Muscle layer of colon (tissue), 2 donors: ENCODE measurements around the gene HCN3.
"Not testable (repeated sequence)": the region's sequence is repeated elsewhere in the genome, so short reads cannot be mapped to it uniquely, and the experiment has no call there.

Experiments used
- H3K27ac ChIP-seq: one replicate; pipeline ENCODE4 v1.7.0; 2013; ENCODE audit warnings: low read depth, mild to moderate bottlenecking, low read length, moderate library complexity
- H3K27me3 ChIP-seq, 2 donors: one replicate each; pipeline ENCODE4 v1.7.0; 2013; ENCODE audit warnings: low read length in 2 of 2, mild to moderate bottlenecking in 2 of 2; ENCODE audit not compliant: insufficient read depth in 2 of 2, control insufficient read depth in 1 of 2
- H3K36me3 ChIP-seq: one replicate; pipeline ENCODE4 v1.7.0; 2013; ENCODE audit warnings: mild to moderate bottlenecking, low read length; ENCODE audit not compliant: insufficient read depth
- H3K4me1 ChIP-seq: one replicate; pipeline ENCODE4 v1.7.0; 2013; ENCODE audit warnings: mild to moderate bottlenecking, low read length; ENCODE audit not compliant: insufficient read depth
- H3K4me3 ChIP-seq, 2 donors: one replicate each; pipeline ENCODE4 v1.7.0; 2013; ENCODE audit warnings: low read length in 2 of 2, low read depth in 1 of 2, mild to moderate bottlenecking in 1 of 2, moderate library complexity in 1 of 2
- H3K9ac ChIP-seq: one replicate; pipeline ENCODE4 v1.7.0; 2013; ENCODE audit warnings: low read length
- H3K9me3 ChIP-seq: one replicate; pipeline ENCODE4 v1.7.0; 2013; ENCODE audit warnings: mild to moderate bottlenecking, low read length
- donor health status: abdominal sarcoma.
- donor health status: Adenocarcinoma of cecum.

Gene HCN3

DNA sequence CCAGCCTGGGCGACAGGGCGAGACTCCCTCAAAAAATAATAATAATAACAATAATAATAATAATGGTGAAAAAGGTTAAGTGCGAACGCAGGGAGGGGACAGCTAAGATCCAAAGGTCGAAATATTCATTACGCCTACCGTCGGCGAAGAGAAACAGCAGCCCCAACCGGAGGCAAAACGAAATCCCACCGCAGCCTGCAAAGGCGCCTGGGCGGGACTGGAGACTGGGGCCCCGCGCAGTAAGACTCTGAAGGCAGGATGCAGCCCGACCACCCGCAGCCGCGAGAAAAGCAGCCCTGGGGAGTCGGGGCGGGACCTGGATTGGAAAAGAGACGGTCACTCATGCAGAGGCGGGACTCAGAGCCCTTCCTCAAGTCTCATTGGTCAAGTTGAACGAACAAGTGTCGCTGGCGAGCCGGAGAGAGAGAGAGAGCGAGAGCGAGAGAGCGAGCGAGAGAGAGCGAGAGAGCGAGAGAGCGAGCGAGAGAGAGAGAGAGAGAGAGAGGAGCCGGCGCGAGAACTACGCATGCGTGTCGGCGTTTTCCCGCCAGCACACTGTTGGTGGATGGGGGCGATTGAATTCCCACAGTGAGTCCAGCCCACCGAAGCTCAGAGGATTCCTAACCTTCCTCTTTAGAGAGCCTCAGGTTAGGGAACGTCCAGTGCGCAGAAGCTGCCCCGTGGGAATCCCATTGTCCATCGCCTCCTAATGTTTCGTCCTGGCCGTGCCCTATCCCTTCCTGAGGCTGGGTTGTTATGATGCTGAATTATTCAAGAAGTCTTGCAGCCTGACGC, 32.7 kb upstream of the HCN3 start:
- peak overlapping the region; percentile 65 for H3K9ac ChIP-seq
- peak overlapping the region; percentile 58 to 75 for H3K4me3 ChIP-seq
- peak overlapping the region; percentile 95 for H3K27ac ChIP-seq
- no peaks in the 10 kb centered on the region for H3K27me3 ChIP-seq
- H3K36me3 ChIP-seq, result peaks cover 14% of the 10 kb centered on the region
- peaks cover 36% of the 10 kb centered on the region for H3K4me1 ChIP-seq
- H3K9me3 ChIP-seq, result no peaks in the 10 kb centered on the region

DNA sequence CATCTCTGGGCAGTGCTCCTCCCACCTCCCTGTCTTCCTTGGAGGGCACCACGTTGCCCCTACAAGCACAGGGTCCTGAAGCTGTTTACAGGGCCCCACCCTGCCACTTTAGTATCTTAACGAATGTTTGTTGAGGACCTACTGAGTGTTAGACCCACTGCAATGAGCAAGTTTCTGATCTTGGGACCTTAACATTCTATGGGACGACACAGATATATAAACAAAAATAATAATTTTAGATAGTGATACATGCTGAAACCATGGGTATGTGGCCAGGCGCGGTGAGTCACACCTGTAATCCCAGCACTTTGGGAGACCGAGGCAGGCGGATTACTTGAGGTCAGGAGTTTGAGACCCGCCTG, 32.1 kb upstream of the HCN3 start:
- H3K27ac ChIP-seq, result peak overlapping the region; percentile 95
- peaks cover 13% of the 10 kb centered on the region for H3K36me3 ChIP-seq
- peak overlapping the region; percentile 65 for H3K9ac ChIP-seq
- H3K4me3 ChIP-seq, result peak overlapping the region; percentile 58 to 75
- H3K4me1 ChIP-seq, result peaks cover 36% of the 10 kb centered on the region
- no peaks in the 10 kb centered on the region for H3K9me3 ChIP-seq
- no peaks in the 10 kb centered on the region for H3K27me3 ChIP-seq

DNA sequence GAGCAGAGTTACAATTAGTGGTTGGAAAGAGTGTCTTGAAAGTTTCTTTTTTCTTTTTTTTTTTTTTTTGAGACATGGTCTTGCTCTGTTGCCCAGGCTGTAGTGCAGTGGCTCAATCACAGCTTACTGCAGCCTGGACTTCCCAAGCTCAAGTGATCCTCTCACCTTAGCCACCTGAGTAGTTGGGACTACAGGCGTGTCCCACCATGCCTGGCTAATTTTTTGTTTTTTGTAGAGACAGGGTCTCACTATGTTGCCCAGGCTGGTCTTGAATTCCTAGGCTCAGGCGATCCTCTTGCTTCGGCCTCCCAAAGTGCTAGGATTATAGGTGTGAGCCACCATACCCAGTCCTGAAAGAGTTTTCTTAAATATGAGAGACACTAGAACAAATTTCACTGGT, 30.5 kb upstream of the HCN3 start:
- not testable (repeated sequence) for H3K27me3 ChIP-seq, H3K4me3 ChIP-seq, H3K9ac ChIP-seq, H3K9me3 ChIP-seq, H3K27ac ChIP-seq
- Histone ChIP-seq H3K4me1 (peaks cover 35% of the 10 kb centered on the region), H3K36me3 (peaks cover 13% of the 10 kb centered on the region)

DNA sequence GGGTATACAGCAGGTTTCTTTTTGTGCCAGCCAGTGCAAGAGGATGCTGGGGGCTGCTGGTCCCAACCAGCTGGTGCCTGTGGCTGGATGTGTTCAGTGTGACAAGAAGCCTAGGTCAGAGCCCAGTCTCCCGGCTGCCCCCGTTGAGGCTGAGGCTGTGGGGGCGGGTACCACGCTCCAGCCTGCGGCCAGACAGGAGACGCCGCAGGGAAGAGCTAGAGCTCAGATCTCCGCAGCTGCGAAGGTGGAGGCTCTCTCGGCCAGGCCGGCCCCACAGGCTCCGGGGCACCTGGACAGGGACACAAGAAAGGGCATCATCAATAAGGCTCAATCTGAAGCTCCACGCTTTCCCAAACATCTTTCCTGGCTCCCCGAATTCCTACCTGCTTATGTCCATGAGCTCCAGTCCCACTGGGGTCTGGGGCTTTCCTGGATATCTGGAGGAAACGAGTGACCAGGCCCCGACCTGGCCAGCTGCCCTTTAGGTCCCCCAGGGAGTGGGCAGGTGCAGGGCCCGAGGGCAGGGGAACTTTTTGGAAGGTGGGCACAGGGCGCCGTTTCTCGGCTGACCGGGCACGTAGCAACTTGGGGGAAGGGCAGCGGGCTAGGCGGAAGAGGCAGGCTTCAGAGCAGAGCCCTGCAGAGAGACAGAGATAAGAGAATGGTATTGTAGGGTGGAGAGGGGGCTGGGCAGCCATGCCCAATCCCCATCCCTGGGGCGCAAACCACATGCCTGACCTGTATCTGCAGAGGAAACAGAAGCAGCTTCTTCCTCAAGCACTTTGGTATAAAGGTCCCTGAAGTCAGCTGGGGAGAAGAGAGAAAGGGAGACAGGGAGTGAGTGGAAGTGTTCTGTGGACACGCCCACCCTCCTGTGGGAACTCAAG, 29.4 kb upstream of the HCN3 start:
- Histone ChIP-seq H3K9me3 (no peaks in the 10 kb centered on the region), H3K27ac (no peak overlapping the region), H3K9ac (no peak overlapping the region), H3K27me3 (no peaks in the 10 kb centered on the region), H3K4me1 (peaks cover 28% of the 10 kb centered on the region), H3K36me3 (peaks cover 13% of the 10 kb centered on the region), H3K4me3 (no peak overlapping the region)

DNA sequence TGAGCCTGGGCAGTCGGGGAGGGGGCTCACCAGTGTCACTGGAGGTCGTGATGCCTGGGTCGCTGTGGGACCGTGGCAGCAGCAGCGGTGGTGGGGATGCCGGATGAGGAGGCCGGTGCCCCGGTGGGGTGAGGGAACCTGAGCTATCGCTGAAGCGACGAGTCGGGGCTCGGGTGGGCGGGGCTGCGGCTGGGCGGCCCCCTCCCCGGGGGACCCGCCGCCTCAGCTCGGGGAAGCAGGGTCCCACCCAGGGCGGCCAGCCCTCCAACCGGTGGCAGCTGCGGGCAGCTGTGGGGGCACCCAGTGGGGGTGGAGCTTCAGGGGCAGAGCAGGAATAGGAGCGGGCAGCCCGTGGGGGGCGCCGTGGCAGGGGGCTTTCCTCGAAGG, 27.0 kb upstream of the HCN3 start:
- Histone ChIP-seq H3K9ac (no peak overlapping the region), H3K9me3 (no peaks in the 10 kb centered on the region), H3K4me3 (peak overlapping the region in 1 of 2 donors; percentile 29), H3K27me3 (no peaks in the 10 kb centered on the region), H3K4me1 (peaks cover 29% of the 10 kb centered on the region), H3K27ac (peak overlapping the region; percentile 35), H3K36me3 (peaks cover 13% of the 10 kb centered on the region)

DNA sequence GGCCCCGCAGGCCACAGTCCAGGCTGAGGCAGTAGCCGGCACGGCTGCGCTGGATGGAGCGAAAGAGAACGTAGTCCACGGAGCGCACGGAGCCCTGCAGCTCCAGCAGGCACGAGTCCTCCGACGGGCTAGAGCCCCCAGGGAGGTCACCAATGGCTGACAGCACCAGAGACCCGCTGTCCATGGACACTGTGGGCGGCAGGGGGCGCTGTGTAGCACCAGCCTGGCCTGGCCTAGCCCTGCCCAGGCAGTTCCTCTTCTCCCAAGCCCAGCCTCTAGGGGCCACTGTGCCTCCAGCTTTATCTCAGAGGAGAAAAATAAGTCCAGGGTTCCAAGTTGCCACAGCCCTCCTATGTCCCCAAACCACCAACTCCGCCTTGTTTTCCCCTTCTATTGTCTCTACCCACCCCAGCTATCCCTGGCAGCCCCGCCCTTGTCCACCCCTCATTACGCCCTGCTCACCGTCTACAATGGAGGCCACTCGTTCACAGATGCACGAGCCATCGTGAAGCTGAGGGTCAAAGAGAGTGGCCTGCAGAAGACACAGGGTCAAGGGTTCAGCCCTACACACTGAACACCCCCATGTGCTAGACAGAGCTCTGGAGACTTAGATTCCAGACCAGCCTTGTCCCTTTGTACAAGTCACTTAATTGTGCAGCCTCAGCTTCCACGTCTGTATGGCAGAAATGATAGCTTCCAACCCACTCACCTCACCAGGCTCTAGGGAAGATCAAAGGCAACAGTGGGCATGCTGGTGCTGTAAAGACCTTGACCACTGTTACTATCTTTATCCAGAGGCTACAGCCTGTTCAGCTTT, 26.4 kb upstream of the HCN3 start:
- Histone ChIP-seq H3K27me3 (no peaks in the 10 kb centered on the region), H3K9ac (no peak overlapping the region), H3K27ac (peak overlapping the region; percentile 76), H3K4me3 (peak overlapping the region in 1 of 2 donors; percentile 29), H3K4me1 (peaks cover 29% of the 10 kb centered on the region), H3K9me3 (no peaks in the 10 kb centered on the region), H3K36me3 (peaks cover 13% of the 10 kb centered on the region)

DNA sequence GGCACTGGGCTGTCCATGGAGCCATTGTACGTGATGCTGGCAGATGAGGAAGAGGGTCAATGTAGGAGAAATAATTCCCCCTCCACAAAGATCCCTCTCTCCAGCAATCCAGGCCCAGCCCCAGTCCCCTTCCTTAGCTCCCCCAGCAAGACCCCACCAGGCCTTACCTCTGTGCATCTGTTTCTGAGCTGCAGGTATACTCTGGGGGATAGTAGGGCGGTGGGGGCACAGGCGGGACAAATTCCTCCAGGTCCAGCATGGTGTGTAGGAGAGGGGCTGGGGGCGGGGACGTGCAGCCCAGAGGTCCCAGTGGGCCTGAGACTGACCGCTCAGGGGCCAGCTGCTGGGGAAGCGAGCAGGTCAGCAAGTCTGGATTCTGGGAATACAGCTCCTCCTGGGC, 25.7 kb upstream of the HCN3 start:
- Histone ChIP-seq H3K36me3 (peaks cover 19% of the 10 kb centered on the region), H3K9me3 (no peaks in the 10 kb centered on the region), H3K27me3 (no peaks in the 10 kb centered on the region), H3K4me3 (no peak overlapping the region), H3K9ac (no peak overlapping the region), H3K27ac (no peak overlapping the region), H3K4me1 (peaks cover 36% of the 10 kb centered on the region)

DNA sequence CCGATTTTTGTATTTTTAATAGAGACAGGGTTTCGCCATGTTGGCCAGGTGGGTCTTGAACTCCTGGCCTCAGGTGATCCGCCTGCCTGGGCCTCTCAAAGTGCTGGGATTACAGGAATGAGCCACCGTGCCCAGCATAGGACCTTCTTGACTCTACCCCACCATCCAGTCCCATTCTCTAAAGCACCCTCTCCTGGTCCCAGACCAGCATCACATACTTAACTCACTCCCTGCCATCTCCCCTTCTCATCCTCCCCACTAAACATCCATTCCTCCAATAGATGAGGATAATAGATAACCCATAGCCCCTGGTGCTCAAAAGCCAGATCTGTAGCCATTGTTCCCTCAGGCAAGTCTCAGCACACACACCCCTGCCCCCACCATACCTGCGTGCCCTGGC, 24.1 kb upstream of the HCN3 start:
- Histone ChIP-seq H3K9ac (no peak overlapping the region), H3K27me3 (no peaks in the 10 kb centered on the region), H3K27ac (no peak overlapping the region), H3K4me1 (peaks cover 39% of the 10 kb centered on the region), H3K36me3 (peaks cover 14% of the 10 kb centered on the region), H3K4me3 (peak overlapping the region in 1 of 2 donors; percentile 66), H3K9me3 (no peaks in the 10 kb centered on the region)

DNA sequence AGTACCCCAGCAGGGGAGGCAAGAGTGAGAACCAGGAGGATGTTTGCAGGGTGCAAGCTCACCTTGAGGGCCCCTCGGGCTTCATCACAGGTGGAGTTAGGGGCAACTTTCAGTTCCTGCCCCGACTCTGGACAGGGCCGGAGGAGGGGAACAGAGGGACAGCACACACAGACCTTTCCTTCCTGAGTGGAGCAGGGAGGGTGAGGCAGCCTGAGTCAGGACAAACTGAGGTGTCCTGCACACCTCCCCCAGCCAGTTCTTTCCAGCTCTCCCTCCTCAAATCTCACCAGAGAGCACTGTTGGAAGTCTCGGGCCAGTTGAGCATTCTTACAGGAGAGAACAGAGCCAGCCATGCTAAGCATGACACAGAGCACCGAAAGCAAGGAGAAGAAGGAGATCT, 23.5 kb upstream of the HCN3 start:
- Histone ChIP-seq H3K36me3 (peaks cover 17% of the 10 kb centered on the region), H3K4me3 (peak overlapping the region in 1 of 2 donors; percentile 66), H3K27ac (no peak overlapping the region), H3K27me3 (no peaks in the 10 kb centered on the region), H3K4me1 (peaks cover 39% of the 10 kb centered on the region), H3K9me3 (no peaks in the 10 kb centered on the region), H3K9ac (peak overlapping the region; percentile 76)

DNA sequence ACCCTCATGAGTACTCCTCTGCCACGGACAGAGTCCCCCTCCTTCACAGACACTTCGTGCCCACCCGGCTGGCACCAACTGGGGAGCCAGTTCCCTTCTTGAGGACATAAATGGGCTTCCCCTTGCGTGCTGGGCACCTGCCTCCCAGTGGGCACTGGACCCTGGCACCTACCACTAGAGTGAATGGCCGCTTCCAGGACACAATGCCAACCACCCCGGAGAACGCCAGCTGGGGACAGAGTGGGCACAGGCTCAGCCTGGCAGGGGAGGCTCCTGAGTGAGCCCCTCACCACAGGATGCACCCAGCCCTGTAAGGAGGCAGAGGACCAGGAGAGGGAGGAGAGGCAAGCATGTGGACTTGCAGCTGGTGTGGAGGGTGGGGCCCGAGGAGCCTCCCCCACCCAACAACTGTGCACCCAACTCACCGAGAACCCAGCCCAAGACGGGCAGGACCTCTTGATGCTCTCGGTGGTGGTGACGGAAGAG, 23.0 kb upstream of the HCN3 start:
- no peaks in the 10 kb centered on the region for H3K27me3 ChIP-seq
- H3K9me3 ChIP-seq, result no peaks in the 10 kb centered on the region
- H3K4me3 ChIP-seq, result peak overlapping the region; percentile 63 to 66
- H3K27ac ChIP-seq, result peak overlapping the region; percentile 84
- H3K9ac ChIP-seq, result peak overlapping the region; percentile 76
- H3K4me1 ChIP-seq, result peaks cover 39% of the 10 kb centered on the region
- H3K36me3 ChIP-seq, result peaks cover 18% of the 10 kb centered on the region

DNA sequence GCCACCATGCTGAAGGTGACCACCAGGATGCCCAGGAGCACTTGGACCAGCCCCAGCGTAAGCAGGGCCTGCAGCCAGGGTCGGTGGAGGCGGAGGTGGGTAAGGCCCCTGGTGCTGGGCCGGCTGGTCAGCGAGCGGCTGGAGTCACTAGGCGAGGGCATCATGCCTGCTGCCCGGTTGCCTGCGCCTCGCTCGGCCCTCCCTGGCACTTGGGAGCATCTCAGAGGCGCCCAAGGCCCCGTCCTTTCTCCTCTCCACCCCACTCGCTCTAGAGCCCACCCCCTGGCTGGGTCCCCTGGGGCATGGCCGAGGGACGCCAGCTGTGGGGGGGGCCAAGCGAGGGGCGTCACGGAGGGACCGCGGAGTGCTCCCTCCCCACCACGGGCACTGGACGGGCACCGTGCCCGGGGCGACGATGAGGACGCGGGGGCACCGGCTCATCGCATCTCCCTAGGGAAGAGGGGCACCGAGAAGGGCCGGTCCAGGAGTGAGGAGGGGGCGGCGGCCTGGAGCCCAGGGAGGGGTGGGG, 22.5 kb upstream of the HCN3 start:
- Histone ChIP-seq H3K9ac (peak overlapping the region; percentile 76), H3K27ac (peak overlapping the region; percentile 84), H3K9me3 (no peaks in the 10 kb centered on the region), H3K4me3 (peak overlapping the region; percentile 63 to 66), H3K4me1 (peaks cover 39% of the 10 kb centered on the region), H3K36me3 (peaks cover 18% of the 10 kb centered on the region), H3K27me3 (no peaks in the 10 kb centered on the region)
